H1 (cell line): ENCODE results near the gene TBC1D22B. TPM values are rescaled to one million over a fixed set of nuclear protein-coding genes. Genes with fewer than 3 reads are reported as not detected.

ENCODE experiments used
- CTCF ChIA-PET: fragments of 300-600 bp; sonication (Branson Sonifier 250); formaldehyde crosslinking; loops from one replicate; lab custom pipeline; 2021; ENCODE audit not compliant: partially characterized antibody; lab: Charles Lee
- POLR2A ChIA-PET: fragments of 300-600 bp; sonication (Branson Sonifier 250); formaldehyde crosslinking; loops from one replicate; lab custom pipeline; 2021; ENCODE audit warnings: inconsistent platforms; ENCODE audit not compliant: partially characterized antibody; lab: Charles Lee
- DNase-seq, 2 experiments: peaks; one replicate each; pipeline versions ENCODE4 v3.0.0 to v3.0.0-alpha.2; 2010 to 2022; ENCODE audit warnings: low spot score in 2 of 2, low read depth in 1 of 2, mixed read lengths in 1 of 2
- FAIRE-seq: peaks from 2 replicates; lab custom pipeline; 2011; peaks lifted over from hg19 to GRCh38; lab: Jason Lieb, UNC
- H2AFZ ChIP-seq: 2 replicates; pipeline ENCODE4 v1.8.1; 2012; ENCODE audit warnings: low read length, inconsistent platforms
- H2AK5ac ChIP-seq: 2 replicates; pipeline ENCODE4 v1.6.1; 2013; ENCODE audit warnings: low read depth, low read length
- H2BK120ac ChIP-seq: replicated peaks from 2 replicates; pipeline ENCODE3; 2013; ENCODE audit warnings: low read depth, low read length, inconsistent platforms
- H2BK12ac ChIP-seq: 2 replicates; pipeline ENCODE4 v1.6.1; 2013; ENCODE audit warnings: low read depth, low read length
- H2BK15ac ChIP-seq: 2 replicates; pipeline ENCODE4 v1.6.1; 2013; ENCODE audit warnings: low read length
- H2BK20ac ChIP-seq: 2 replicates; pipeline ENCODE4 v1.6.1; 2013; ENCODE audit warnings: low read length
- H2BK5ac ChIP-seq: 2 replicates; pipeline ENCODE4 v1.6.1; 2013; ENCODE audit warnings: low read depth, low read length
- H3K14ac ChIP-seq: 2 replicates; pipeline ENCODE4 v1.6.1; 2013; ENCODE audit warnings: inconsistent platforms; ENCODE audit not compliant: insufficient read length
- H3K18ac ChIP-seq: 2 replicates; pipeline ENCODE4 v1.6.1; 2013; ENCODE audit warnings: low read length; ENCODE audit errors: extremely low read depth
- H3K23ac ChIP-seq: 2 replicates; pipeline ENCODE4 v1.6.1; 2013; ENCODE audit warnings: inconsistent platforms; ENCODE audit not compliant: insufficient read length
- H3K23me2 ChIP-seq: 2 replicates; pipeline ENCODE4 v1.6.1; 2013; ENCODE audit warnings: low read depth, low read length
- H3K27ac ChIP-seq: 2 replicates; pipeline ENCODE4 v1.6.1; 2011; ENCODE audit warnings: low read depth, low read length, inconsistent platforms
- H3K27me3 ChIP-seq, 4 experiments: replicated peaks in 1 of 4; 1 replicate in 1 of 4; 2 replicates in 3 of 4; pipeline versions ENCODE4 v1.6.1 to v1.8.1; 2011 to 2013; ENCODE audit warnings: low read length in 3 of 4, mild to moderate bottlenecking in 3 of 4, inconsistent platforms in 2 of 4, mixed read lengths in 2 of 4, moderate library complexity in 1 of 4; ENCODE audit not compliant: control insufficient read depth in 3 of 4, insufficient read depth in 3 of 4; ENCODE audit errors: extremely low read depth in 1 of 4
- H3K36me3 ChIP-seq, 4 experiments: 2 replicates each; pipeline versions ENCODE4 v1.6.1 to v1.8.1; 2011 to 2013; ENCODE audit warnings: mild to moderate bottlenecking in 4 of 4, low read length in 3 of 4, moderate library complexity in 2 of 4, control low read depth in 1 of 4, inconsistent platforms in 1 of 4; ENCODE audit not compliant: insufficient read depth in 4 of 4, control insufficient read depth in 2 of 4
- H3K4ac ChIP-seq: replicated peaks from 2 replicates; pipeline ENCODE3; 2013; ENCODE audit warnings: low read length, low read depth, mixed read lengths, inconsistent platforms; ENCODE audit not compliant: insufficient read length
- H3K4me1 ChIP-seq, 4 experiments: replicated peaks in 1 of 4; 1 replicate in 1 of 4; 2 replicates in 3 of 4; pipeline versions ENCODE4 v1.6.1 to v1.8.1; 2011 to 2013; ENCODE audit warnings: low read length in 3 of 4, inconsistent platforms in 2 of 4, mixed read lengths in 1 of 4; ENCODE audit not compliant: insufficient read depth in 4 of 4, control insufficient read depth in 3 of 4
- H3K4me2 ChIP-seq, 2 experiments: 2 replicates each; pipeline versions ENCODE4 v1.6.1 to v1.8.1; 2011 to 2013; ENCODE audit warnings: low read depth in 2 of 2, low read length in 2 of 2, control low read depth in 1 of 2, inconsistent platforms in 1 of 2, mild to moderate bottlenecking in 1 of 2; ENCODE audit not compliant: insufficient read depth in 1 of 2
- H3K4me3 ChIP-seq, 4 experiments: fragments of 200-600, 300-600 bp in 1 of 4; sonication (generic), shearing (Covaris generic), sonication (Bioruptor Twin) in 1 of 4; 2 replicates each; pipeline versions ENCODE4 v1.5.1 to v1.8.1; 2011 to 2016; ENCODE audit warnings: low read length in 4 of 4, low read depth in 3 of 4, control low read depth in 2 of 4, inconsistent platforms in 2 of 4, mild to moderate bottlenecking in 2 of 4, mixed read lengths in 1 of 4, moderate library complexity in 1 of 4; ENCODE audit not compliant: insufficient read depth in 2 of 4; ENCODE audit errors: extremely low read depth in 1 of 4
- H3K56ac ChIP-seq: replicated peaks from 2 replicates; pipeline ENCODE3; 2013; ENCODE audit warnings: low read depth, mild to moderate bottlenecking, mixed read lengths, low read length, inconsistent platforms; ENCODE audit not compliant: insufficient read length
- H3K79me1 ChIP-seq: 2 replicates; pipeline ENCODE4 v1.6.1; 2013; ENCODE audit warnings: low read depth, low read length, control low read depth
- H3K79me2 ChIP-seq, 2 experiments: 2 replicates each; pipeline versions ENCODE4 v1.6.1 to v1.8.1; 2012 to 2013; ENCODE audit warnings: low read length in 2 of 2, mild to moderate bottlenecking in 2 of 2, inconsistent platforms in 1 of 2; ENCODE audit not compliant: insufficient read depth in 2 of 2, control insufficient read depth in 1 of 2
- H3K9ac ChIP-seq, 4 experiments: replicated peaks in 1 of 4; 1 replicate in 1 of 4; 2 replicates in 3 of 4; pipeline versions ENCODE4 v1.6.1 to v1.8.1; 2011 to 2013; ENCODE audit warnings: low read depth in 3 of 4, low read length in 3 of 4, control low read depth in 2 of 4, mild to moderate bottlenecking in 2 of 4, moderate library complexity in 2 of 4, inconsistent platforms in 1 of 4; ENCODE audit errors: extremely low read depth in 1 of 4
- H3K9me3 ChIP-seq, 2 experiments: 2 replicates each; pipeline versions ENCODE4 v1.6.1 to v1.8.1; 2012 to 2013; ENCODE audit warnings: mild to moderate bottlenecking in 2 of 2, moderate library complexity in 2 of 2, control low read depth in 1 of 2, inconsistent platforms in 1 of 2, low read depth in 1 of 2, low read length in 1 of 2, mixed read lengths in 1 of 2; ENCODE audit not compliant: insufficient read depth in 2 of 2
- H4K20me1 ChIP-seq, 2 experiments: replicated peaks in 1 of 2; 2 replicates each; pipeline versions ENCODE3 to v1.8.1; 2011 to 2013; ENCODE audit warnings: inconsistent platforms in 2 of 2, low read length in 2 of 2, mild to moderate bottlenecking in 1 of 2; ENCODE audit not compliant: insufficient read depth in 2 of 2, control insufficient read depth in 1 of 2
- H4K5ac ChIP-seq: 2 replicates; pipeline ENCODE4 v1.6.1; 2013; ENCODE audit warnings: low read length, low read depth, mixed read lengths, inconsistent platforms; ENCODE audit not compliant: insufficient read length
- H4K8ac ChIP-seq: 2 replicates; pipeline ENCODE4 v1.8.0; 2013; ENCODE audit warnings: mild to moderate bottlenecking, moderate library complexity, low read length, inconsistent platforms; ENCODE audit not compliant: insufficient read depth; ENCODE audit errors: extremely low read depth
- H4K91ac ChIP-seq: replicated peaks from 2 replicates; pipeline ENCODE3; 2013; ENCODE audit warnings: low read length, mixed read lengths, inconsistent platforms; ENCODE audit not compliant: insufficient read length
- BRCA1 ChIP-seq: IDR thresholded peaks from 2 replicates; pipeline ENCODE4 v1.6.1; 2012; ENCODE audit warnings: low read depth, low read length, improper control_type of control experiment
- WGBS, 2 experiments: shearing (Covaris generic) in 1 of 2; methylation state at CpG; one replicate each; pipeline versions ENCODE4 v1.1.6 to v1.1.7; 2013 to 2015; ENCODE audit warnings: low lambda C conversion rate in 2 of 2, mixed read lengths in 2 of 2, inconsistent platforms in 1 of 2, low coverage in 1 of 2, missing lambda C conversion rate in 1 of 2; ENCODE audit not compliant: insufficient replicate concordance in 2 of 2, insufficient coverage in 1 of 2, insufficient read length in 1 of 2; ENCODE audit errors: extremely low coverage in 1 of 2, missing lambda C conversion rate in 1 of 2; 5-methylcytosine and 5-hydroxymethylcytosine counted together
- polyA plus RNA-seq, 7 experiments: library from polyadenylated mRNA; depleted of rRNA in 3 of 7; stranded (reverse) in 5 of 7; unstranded in 2 of 7; fragments of >200 nt in 5 of 7; fragments of 200-250 nt in 2 of 7; gene quantifications; 1 replicate in 5 of 7; 2 replicates in 1 of 7; 4 replicates in 1 of 7; pipeline versions ENCODE4 v1.2.1 to v1.2.3, GENCODE V29; 2011 to 2013; ENCODE audit warnings: missing spikeins in 2 of 7, mixed read lengths in 2 of 7
- total RNA-seq: library from RNA; stranded (reverse); fragmentation: NEBNext Ultra II Directional; extraction: Animal tissue kit (Norgen Biotek cat#: 25700); gene quantifications from 2 replicates; pipeline ENCODE4 v1.2.1, GENCODE V29; 2021
- TF ChIP-seq, protein P1 (sequence below): IDR thresholded peaks from 2 replicates; pipeline ENCODE4 v1.6.1; 2011; ENCODE audit warnings: low read length, improper control_type of control experiment

TBC1D22B gene
- total and polyA plus RNA-seq, 2 of the 8 experiments (the other 6 are each of a cell fraction or from before 2014, with no cell fraction given): 10.1 to 17.4 TPM

- Histone ChIP-seq H3K14ac (no peak overlapping the region), H3K79me1 (no peaks in the 10 kb centered on the region), H4K20me1 (no peaks in the 10 kb centered on the region), H3K4me1 (no peaks in the 10 kb centered on the region), H3K36me3 (no peaks in the 10 kb centered on the region), H2AFZ (no peak overlapping the region), H3K27ac (no peak overlapping the region), H2BK12ac (no peak overlapping the region), H2BK120ac (no peak overlapping the region), H3K79me2 (no peaks in the 10 kb centered on the region), H2AK5ac (no peak overlapping the region), H3K4me3 (no peak overlapping the region), H2BK5ac (no peak overlapping the region), H3K9ac (no peak overlapping the region), H3K23me2 (no peaks in the 10 kb centered on the region), H4K91ac (no peak overlapping the region), H3K4me2 (no peak overlapping the region), H3K23ac (no peak overlapping the region), H3K9me3 (no peaks in the 10 kb centered on the region), H2BK20ac (no peak overlapping the region), H2BK15ac (no peak overlapping the region), H4K8ac (no peak overlapping the region), H3K18ac (no peak overlapping the region), H4K5ac (no peak overlapping the region), H3K4ac (no peak overlapping the region), H3K27me3 (no peaks in the 10 kb centered on the region; a peak in 2 of 7 replicates), H3K56ac (no peak overlapping the region)
- no peak for TF ChIP-seq BRCA1
- TF ChIP-seq, protein P1, sequence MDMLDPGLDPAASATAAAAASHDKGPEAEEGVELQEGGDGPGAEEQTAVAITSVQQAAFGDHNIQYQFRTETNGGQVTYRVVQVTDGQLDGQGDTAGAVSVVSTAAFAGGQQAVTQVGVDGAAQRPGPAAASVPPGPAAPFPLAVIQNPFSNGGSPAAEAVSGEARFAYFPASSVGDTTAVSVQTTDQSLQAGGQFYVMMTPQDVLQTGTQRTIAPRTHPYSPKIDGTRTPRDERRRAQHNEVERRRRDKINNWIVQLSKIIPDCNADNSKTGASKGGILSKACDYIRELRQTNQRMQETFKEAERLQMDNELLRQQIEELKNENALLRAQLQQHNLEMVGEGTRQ: no peak
- DNase-seq: no peak
- ChIA-PET CTCF (no interaction called here), POLR2A (no interaction called here)
- 87% methylated on average over 4 of the region's 4 CpGs; no CpG with 5 or more reads in 1 of the 2 experiments for WGBS, 2 experiments
- FAIRE-seq: no peak
Measured at GRCh38 chr6:37347670-37348111, 90.1 kb downstream of the TBC1D22B start.
